HG02642 (cell line): Measurements from ENCODE around the gene LAMTOR2.

Experiments
- ATAC-seq: cut with Tn5 transposase; IDR thresholded peaks from one replicate; pipeline ENCODE4 v1.9.1; 2021; ENCODE audit warnings: mild to moderate bottlenecking; ENCODE audit not compliant: unreplicated experiment, poor library complexity

Gene LAMTOR2

DNA sequence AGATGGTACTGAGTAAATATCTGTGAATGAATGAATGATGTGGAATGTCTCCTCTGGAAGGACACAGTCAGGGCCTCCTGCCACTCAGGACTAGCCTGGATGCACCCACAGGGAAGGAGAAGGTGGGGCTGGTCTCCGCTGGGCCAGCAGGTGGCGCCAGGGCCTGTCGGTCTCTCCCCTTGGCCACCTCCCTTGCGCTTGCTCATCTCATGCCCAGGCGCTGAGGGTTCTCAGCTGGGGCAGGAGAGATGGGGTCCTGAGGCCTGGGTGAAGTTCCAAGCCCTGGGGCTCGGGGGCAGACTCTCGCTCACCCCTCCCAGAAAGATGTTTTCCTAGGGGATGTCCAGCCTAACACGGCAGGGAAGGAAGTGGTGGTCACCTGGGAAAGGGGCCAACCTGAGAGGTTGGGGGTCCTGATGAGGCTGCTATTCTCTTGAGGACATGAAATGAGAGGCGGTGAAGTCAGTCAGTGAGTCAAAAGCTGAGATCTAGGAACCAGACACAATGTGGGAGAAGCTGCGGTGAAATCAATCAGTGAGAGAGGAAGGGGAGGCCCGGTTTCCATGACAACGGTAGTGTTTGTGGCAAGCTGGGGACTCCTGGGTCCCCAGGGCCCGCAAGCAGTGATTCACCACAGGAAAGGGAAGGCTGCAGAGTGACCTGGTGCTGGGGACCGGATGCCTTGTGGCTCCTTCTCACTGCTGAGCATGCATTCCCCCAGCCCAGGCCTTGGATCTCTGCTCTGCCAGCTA is 42.2 kb downstream of the LAMTOR2 start:
- peak; percentile 68 for ATAC-seq

DNA sequence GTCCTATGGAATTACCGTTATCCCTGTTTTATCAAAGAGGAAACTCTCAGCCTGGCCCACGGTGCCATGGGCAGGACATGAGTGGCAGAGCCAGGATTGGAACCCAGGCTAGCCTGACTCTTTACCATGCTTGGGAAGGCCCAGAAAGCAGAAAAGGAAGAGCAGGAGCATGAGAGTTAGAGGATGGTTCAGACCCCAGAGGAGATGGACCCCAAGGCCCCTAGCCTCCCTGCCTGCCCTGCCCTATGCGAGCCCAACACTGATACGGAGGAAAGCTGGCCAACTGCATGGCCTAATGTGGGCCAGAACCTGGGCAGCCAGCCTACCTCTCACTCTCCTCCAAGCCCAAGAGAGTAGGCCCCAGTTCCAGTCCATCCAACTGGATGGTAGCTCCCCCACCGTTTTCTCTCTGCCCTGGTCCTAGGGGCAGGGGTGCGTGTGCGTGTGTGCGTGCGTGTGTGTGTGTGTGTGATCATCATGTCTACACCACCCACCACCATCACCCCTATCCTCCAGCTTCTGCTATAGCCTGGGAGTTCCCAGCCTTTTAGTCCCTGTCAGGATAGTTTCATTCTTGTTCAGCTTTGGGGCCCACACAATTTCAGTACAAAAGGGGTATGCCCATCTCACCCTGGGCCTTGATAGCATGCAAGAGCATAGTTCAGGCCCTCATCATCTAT is 43.1 kb downstream of the LAMTOR2 start:
- ATAC-seq = no peak

DNA sequence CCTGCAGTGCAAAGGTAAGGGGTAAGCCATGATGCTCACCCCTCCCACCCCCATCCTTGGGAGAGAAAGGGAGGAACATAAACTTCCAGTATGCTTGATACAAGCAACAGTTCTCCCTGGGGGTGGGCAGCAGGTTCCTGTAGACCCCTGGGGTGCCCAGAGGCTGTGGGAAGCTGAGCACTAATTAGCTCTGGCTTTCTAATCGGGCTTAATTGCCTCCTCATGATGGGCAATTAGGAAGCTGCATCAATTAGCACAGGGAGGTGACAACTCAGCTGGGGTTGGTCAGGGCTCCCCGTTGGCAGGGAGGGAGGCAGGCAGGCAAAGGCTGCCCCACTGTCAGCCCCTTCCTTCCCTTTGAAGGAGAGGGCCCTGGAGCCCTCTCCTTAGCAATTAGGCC is 44.2 kb downstream of the LAMTOR2 start:
- no peak for ATAC-seq

DNA sequence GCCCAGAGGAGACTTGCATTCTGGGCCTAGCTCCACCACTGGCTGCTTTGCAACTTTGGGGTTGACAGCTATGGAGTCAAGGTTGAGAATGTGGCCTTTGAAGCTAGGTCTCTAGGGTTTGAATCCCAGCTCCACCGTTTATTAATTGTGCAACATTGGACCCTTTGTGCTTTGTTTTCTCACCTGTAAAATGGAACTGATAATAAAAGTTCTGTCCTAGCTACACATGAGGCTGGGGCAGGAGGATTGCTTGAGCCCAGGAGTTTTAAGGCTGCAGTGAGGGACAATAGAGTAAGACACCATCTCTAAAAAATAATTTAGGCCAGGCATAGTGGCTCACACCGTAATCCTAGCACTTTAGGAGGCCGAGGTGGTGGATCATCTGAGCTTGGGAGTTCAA is 44.7 kb downstream of the LAMTOR2 start:
- no peak for ATAC-seq

DNA sequence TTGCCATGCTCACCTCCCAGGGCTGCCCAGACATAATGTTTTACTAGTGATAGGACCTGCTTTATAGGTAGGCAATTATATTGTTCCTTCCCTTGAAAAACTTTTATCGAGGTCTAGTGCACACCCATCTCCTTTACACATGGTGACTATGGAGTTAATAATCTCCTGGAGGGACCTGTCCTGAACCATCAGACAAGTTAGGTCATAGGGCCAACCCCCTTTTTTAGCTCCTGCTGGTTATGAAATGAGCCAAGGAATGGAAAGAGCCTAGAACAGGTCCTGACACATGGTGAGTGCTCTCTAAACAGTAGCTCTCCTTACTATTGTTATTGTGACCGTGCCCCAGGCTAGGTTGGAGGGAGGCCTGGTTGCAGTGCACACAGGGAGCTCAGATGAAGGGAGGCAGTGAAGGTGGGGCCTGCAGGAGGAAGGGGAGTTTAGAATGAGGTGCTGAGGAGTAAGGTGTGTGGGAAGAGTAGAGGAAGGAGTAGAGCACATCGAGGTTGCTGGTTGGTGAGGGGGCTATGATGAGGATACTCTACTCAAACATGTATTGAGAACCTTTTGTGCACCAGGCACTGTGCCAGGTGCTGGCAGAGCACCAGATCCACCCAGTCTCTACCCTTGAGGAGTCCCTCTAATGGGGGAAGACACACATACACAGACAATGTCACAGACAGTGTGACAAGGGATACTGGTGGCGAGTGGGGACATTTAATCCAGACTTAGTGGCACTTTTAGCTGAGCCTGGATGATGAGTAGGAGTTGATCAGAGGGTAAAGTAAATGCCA is 45.8 kb downstream of the LAMTOR2 start:
- no peak for ATAC-seq

DNA sequence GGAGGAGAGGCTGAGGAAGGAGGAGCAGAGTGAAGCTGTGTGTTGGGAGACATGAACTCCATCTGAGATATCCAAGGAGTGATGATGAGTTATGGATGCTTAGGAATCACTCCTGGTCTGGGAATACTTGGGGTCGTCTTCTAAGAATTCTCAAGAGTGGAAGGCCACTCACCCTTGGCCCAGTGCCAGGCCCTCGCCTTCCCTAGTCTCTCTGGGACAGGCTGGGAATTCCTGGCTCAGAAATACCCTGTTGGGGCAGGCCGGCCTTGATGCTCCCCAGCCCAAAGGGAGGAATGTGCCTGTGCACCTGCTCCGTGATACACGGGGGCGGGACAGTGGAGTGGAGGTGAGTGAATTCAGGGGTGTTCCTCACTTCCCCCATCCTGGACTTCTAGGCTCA is 47.3 kb downstream of the LAMTOR2 start:
- no peak for ATAC-seq

DNA sequence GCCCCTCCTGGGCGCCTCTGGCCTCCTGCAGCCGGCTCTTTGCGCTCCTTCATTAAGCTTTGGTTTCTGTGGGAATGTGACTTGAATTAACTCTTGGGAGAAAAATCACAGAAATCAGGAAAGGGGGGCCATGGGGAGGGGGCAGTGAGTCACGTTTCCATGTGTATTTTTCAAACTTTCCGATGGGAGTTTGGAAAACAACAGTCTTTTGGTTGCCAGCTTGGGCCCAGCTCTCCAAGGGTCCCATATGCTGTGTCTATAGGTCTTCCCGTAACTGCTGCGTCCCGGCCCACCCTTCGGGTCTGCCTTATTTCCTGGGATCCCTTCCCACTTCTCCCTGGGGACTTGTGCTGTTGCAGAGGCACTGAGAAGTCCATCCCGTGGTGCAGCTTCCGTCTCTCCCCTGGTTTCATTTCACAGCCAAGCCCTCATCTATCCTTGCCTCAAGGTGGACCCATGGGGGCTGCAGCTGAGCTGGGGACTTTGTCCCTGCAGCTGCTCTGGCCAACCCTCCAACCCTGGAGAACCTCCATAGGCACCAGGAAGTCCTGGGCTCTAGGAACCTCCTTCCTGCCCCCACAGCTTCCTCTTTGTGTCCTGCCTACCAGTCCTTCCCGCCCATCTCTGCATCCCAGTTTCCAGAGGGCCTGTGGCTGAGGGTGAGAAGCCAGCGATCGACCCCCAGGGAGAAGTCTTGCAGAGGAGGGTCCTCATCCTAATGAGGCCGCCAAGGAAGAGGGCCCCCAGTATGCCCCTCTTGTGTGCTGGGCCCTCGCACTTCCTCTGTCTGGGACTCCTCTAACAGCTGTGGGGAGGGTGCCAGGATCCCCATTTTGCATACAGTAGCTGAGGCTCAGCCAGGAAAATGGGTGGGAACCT is 48.3 kb downstream of the LAMTOR2 start:
- ATAC-seq = no peak

DNA sequence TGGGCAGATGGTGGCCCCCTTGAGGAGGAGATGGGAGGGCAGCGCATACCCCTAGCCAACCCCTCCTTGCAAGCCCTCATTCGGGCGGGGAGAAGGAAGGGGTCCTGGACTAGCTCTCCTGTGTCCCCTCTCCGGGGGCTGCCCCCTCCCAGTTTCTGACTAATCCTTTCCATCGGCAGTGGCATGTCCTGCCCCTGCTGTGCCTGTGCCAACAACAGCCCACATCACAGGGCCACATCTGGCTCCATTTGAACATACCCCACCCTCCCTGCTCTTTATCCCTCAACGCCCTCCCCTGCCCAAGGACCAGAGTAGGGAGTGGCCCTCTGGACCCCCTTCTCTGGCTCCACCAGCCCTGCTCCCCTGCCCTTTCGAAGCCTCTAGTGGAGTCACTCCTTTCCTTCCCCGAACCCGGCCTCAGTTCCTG is 49.0 kb downstream of the LAMTOR2 start:
- no peak for ATAC-seq

DNA sequence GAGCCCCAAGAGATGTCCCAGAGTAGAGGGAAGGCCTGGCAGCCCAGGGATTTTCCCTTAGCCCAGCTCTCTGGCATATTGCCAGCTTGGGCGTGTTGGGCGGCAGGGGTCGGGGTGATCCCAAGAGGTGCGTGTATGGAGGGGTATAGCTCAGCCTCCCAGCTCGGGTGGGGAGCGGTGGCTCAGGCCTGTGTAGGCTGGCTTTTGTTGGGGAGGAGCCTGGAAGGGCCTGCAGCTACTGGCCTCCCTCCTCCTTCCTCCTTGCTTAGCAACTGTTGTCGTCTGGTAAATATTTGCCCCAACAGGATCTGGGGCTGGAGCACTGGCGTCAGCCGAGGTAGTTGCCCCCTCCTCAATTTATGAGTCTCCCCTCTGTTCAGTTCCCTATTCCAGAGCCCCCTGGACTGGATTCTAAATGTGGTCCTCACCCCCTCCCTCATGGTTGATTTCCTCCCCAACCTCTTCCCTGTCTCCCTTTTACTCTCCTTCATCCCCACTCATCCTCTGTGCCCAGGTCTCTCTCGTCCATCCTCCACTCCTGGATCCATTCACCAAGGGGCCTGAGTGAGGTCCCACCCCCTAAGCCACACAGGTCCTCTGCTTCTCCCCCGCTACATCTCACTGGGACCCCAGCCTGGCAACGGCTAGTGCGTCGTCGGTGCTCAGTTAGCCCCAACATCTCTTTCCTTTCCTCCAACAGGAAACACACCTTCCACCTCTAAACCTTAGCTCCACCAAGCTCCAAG is 49.7 kb downstream of the LAMTOR2 start:
- no peak for ATAC-seq

DNA sequence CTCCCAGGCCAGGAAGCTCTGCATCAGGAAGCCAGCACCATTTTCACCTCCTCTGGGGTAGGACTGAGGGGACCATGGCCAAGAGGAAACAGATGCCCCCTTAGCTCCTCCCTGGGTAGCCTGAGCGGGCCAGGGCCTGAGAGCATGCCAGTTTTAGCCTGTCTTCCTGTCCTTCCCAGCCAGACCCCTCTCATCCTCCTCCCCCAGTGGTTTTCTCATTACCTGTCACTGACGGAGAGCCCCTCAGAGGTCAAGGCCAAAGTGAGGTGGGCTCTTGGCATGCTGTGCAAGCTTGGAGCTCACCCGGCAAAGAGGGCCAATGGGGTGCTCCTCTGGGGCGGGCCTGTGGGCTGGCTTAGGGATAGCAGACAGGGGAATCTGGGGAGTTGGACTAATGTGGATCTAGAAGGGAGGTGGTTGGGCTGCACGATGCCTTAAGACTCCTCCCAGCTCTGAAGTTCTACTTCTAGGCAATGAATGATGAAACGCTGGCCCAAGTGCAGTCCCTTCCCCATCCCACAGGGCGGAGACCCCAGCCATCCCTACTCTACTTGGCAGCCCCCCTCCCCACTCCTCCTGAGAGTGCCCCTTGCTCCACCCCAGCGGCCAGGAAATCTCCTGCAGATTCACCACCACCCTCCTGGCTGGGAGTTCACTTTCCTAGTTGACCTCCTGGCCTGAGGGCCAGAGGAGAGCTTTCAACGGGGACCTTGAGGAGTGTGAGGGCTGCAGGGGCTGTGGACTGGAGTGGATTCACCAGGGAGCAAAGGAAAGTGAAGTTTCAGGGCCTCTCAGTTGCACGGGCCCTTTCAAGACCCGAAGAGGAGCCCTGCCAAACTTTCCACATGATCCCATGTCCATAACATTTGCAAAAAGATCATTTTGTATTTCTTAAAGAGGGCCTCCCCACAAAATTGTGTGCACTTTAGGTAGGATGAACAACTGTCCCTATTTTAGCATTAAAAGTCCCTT is 50.6 kb downstream of the LAMTOR2 start:
- ATAC-seq = no peak

DNA sequence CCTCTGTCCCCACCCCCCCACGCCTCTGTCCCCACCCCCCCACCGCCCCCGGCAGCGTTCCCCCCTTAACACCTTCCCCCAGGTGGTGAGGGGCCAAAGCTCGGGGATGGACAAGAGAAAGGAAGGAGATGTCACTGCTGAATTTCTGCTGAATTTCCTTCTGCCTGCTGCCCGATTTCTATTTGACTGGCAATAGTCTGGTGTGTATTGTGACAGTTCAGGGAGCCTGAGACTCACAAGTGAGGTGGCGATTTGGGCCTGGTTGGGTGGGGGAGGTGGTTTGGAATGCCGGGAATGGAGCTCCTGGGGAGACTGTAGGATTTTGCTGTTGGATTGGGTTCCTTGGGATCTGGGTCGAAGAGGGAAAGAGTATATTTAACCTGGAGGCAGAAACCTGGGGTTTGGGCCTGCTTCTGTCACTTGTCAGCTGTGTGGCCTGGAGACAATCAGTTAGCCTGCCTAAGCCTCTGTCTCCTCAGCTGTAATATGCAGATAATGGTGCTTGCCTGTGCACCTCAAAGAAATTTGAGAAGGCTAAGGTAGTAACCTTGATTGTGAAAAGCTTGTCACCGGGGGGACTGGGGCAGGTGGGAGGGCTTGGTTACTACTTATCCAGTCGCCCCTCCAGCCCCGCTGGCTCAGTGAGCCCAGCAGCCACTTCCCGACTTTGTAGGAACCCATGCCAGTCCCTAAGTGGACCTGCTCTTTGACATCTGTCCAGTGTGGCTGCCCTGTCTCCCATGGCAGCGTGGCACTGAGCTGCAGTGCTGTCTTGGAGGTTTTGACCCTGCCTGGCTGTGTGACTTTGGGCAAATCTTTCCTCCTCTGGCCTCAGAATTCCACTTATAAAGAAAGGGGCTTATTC is 52.3 kb downstream of the LAMTOR2 start:
- ATAC-seq = no peak

DNA sequence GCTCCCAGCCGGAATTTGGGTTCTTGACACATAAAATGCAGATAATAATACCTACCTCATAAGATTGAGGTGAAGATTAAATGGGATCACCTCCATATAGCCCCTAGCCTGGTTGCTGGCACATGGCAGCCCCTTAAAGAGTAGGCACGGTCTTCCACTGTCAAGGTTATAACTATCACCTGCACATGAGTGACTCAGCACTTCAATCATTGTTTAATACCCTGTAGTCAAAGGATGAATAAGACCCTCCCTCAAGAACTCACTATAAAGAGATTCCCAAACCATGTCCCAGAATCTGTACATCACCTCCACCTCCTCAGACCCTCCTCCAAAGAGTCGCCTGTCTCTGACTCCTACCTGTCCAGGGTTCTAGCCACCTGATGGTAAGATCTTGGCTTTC is 53.5 kb downstream of the LAMTOR2 start:
- ATAC-seq = no peak
